Mammary epithelial cell (primary cell): Measurements from ENCODE around the gene CLMP.

Experiments used
- CTCF ChIP-seq, 2 donors: IDR thresholded peaks in 1 of 2; conservative IDR thresholded peaks in 1 of 2; 2 replicates each; pipeline ENCODE4 v1.5.1; 2011 to 2012; ENCODE audit warnings: inconsistent platforms in 2 of 2, low read length in 2 of 2, mild to moderate bottlenecking in 2 of 2, control low read depth in 1 of 2, low read depth in 1 of 2; ENCODE audit not compliant: insufficient read depth in 1 of 2; ENCODE audit errors: extremely low read depth in 1 of 2
- EZH2 ChIP-seq: IDR thresholded peaks from 2 replicates; pipeline ENCODE4 v1.6.1; 2012; ENCODE audit warnings: low read length, inconsistent platforms, borderline replicate concordance

GRCh38 chr11:123191939-123192338 is 3.1 kb downstream of the CLMP start:
- no peak for TF ChIP-seq CTCF (conservative IDR thresholded peaks at IDR 0.05 in 1 of 2, IDR thresholded peaks at IDR 0.05 in 1 of 2; ENCODE audit: extremely low read depth in 1 of 2, insufficient read depth in 1 of 2, low read depth in 1 of 2, low read length in 2 of 2)
- TF ChIP-seq EZH2: no peak
